Measurements from ENCODE around the gene TRMT1. TPM values are rescaled to one million over a fixed set of nuclear protein-coding genes. Genes with fewer than 3 reads are reported as not detected.

TRMT1 gene
- polyA plus RNA-seq, 4 donors = 28.4 to 48.0 (median 36.2) TPM

DNA sequence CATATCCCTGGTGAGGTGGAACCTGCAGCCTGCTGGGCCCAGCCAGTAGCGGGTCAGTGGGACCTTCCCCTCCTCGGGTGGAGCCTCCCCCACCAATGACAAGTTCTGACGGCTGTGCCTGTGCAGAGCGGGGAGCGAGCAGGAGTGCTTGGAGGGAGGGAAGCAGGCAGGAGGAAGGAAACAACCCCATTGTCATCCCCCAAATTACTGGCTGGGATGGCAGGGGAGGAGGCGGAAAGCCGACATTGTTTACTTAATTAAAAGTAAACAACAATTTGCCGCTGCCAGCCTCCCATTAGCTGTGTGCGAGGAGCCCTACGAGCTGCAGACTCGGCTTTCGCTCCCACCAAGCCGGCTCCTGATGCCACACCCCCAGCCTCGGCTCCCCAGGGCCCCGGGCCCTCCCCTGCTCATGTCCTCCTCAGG, 59.4 kb downstream of the TRMT1 start:
- DNase-seq (ENCODE audit: low read depth in 4 of 4, low spot score in 2 of 4) = no peak

DNA sequence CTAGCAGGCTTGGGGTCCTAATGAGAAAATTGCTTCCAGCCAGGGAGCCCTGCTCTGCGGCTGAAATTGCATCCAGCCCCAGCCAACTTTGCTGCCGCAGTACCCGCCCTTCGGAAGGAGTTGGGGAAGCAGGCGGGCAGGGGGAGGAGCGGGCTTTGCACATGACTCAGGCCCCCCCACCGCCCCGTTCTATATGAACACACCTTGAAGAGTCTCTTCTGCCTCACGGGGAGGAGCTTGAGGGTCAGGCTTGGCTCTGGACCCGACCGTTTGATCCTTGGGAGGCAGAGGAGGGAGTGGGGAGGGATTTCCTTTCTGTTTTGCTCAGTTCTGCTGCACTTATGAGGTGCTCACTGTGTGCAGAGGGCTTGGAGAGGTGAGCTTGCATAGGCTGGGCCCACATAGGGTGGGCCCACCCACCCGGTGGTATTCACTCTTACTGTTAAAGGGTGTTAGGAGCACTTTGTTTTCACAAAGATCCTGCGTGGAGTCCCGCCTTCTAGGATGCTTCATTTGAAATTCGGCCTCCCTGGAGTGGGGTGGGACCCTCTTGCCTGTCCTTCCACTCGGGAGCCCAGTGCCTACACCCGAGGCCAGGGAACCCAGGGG, 60.4 kb downstream of the TRMT1 start:
- no peak for DNase-seq (ENCODE audit: low read depth in 4 of 4, low spot score in 2 of 4)

DNA sequence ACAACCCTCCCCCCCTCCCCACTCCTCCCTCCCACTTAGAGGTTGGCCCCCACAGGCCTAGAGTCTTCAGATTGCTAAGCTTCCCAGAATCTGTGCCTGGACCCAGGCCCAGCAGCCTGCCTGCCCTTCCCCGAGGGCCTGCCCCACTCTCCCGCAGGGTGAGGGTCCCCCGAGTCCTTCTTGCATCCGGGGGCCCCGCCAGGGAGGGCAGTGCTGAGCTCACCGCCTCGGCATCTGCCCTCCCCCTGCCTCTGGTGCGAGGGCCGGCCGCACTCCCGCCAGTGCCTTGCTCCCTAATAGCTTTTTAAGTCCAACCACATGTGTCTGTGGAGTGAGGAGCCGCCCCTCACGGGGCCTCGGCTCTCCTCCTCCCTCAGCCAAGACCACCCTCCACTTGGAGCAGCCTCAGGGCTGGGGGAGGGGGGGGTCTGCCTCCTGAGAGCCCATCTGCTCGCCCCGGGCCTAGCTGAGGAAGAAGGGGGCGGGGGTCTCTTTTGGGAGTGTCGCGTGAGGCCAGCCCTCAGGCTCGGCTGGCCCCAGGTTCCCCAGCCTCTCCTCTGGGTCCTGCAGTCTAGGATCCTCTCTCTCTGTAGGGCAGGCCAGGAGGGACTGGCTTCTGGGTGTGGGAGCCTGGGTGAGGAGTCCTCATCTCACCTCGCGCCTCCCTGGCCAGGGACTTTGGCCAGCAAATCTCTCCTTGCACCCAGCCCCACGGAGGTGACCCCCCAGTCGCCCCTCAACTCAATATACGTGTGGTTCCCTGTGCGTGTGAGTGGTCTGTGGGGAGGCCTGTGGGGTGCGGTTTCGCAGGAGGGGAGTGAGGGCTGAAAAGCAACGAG, 61.1 kb downstream of the TRMT1 start:
- DNase-seq (ENCODE audit: low read depth in 4 of 4, low spot score in 2 of 4) = peak in 1 of 4 donors; percentile 63

Other genes with a start within 250 kb of the TRMT1 start
- gene DNASE2, start 235.3 kb downstream of the TRMT1 start, polyA plus RNA-seq (ENCODE audit: insufficient read length in 4 of 4) = 10 to 100 TPM in 3 of 4 donors, 1 to 10 TPM in 1; 9.7 to 15.3 (median 12.6) TPM
- gene KLF1, start 229.5 kb downstream of the TRMT1 start, polyA plus RNA-seq (ENCODE audit: insufficient read length in 4 of 4) = under 1 TPM; 0.22 to 0.99 (median 0.42) TPM
- gene GCDH, start 225.6 kb downstream of the TRMT1 start, polyA plus RNA-seq (ENCODE audit: insufficient read length in 4 of 4) = 10 to 100 TPM; 27.4 to 38.4 (median 35.4) TPM
- 1 to 10 TPM; 2.2 to 4.7 (median 3.3) TPM for gene SYCE2, start 197.4 kb downstream of the TRMT1 start, polyA plus RNA-seq (ENCODE audit: insufficient read length in 4 of 4)
- 10 to 100 TPM; 41.7 to 67.4 (median 55.2) TPM for gene FARSA, start 183.0 kb downstream of the TRMT1 start, polyA plus RNA-seq (ENCODE audit: insufficient read length in 4 of 4)
- 100 to 1,000 TPM; 819 to 974 (median 899) TPM for gene CALR, start 178.1 kb downstream of the TRMT1 start, polyA plus RNA-seq (ENCODE audit: insufficient read length in 4 of 4)
- 100 to 1,000 TPM in 1 of 4 donors, 10 to 100 TPM in 3; 61.9 to 102 (median 87.3) TPM for gene RAD23A, start 170.9 kb downstream of the TRMT1 start, polyA plus RNA-seq (ENCODE audit: insufficient read length in 4 of 4)
- 10 to 100 TPM; 29.9 to 54.1 (median 39.2) TPM for gene GADD45GIP1, start 159.5 kb downstream of the TRMT1 start, polyA plus RNA-seq (ENCODE audit: insufficient read length in 4 of 4)
- under 1 TPM in 3 of 4 donors, not detected in 1; 0.08 to 0.28 (median 0.13) TPM for gene DAND5, start 147.2 kb downstream of the TRMT1 start, polyA plus RNA-seq (ENCODE audit: insufficient read length in 4 of 4)
- 10 to 100 TPM; 15.3 to 27.6 (median 20.0) TPM for gene NFIX, start 121.3 kb downstream of the TRMT1 start, polyA plus RNA-seq (ENCODE audit: insufficient read length in 4 of 4)
- 1 to 10 TPM; 4.4 to 8.1 (median 5.9) TPM for gene LYL1, start 13.9 kb downstream of the TRMT1 start, polyA plus RNA-seq (ENCODE audit: insufficient read length in 4 of 4)
- 10 to 100 TPM; 18.0 to 41.2 (median 32.0) TPM for gene NACC1, start 1.5 kb upstream of the TRMT1 start, polyA plus RNA-seq (ENCODE audit: insufficient read length in 4 of 4)
- gene STX10, start 33.6 kb upstream of the TRMT1 start, polyA plus RNA-seq (ENCODE audit: insufficient read length in 4 of 4) = 10 to 100 TPM; 56.7 to 78.8 (median 67.2) TPM
- gene IER2, start 33.7 kb upstream of the TRMT1 start, polyA plus RNA-seq (ENCODE audit: insufficient read length in 4 of 4) = 100 to 1,000 TPM in 1 of 4 donors, 10 to 100 TPM in 3; 55.3 to 160 (median 80.0) TPM